GM21526 (cell line): ENCODE data around the gene EXD3.

ENCODE experiments used
- ATAC-seq: cut with Tn5 transposase; IDR thresholded peaks from one replicate; pipeline ENCODE4 v1.9.1; 2021; ENCODE audit warnings: moderate library complexity; ENCODE audit not compliant: unreplicated experiment, low FRiP score

The EXD3 gene

DNA sequence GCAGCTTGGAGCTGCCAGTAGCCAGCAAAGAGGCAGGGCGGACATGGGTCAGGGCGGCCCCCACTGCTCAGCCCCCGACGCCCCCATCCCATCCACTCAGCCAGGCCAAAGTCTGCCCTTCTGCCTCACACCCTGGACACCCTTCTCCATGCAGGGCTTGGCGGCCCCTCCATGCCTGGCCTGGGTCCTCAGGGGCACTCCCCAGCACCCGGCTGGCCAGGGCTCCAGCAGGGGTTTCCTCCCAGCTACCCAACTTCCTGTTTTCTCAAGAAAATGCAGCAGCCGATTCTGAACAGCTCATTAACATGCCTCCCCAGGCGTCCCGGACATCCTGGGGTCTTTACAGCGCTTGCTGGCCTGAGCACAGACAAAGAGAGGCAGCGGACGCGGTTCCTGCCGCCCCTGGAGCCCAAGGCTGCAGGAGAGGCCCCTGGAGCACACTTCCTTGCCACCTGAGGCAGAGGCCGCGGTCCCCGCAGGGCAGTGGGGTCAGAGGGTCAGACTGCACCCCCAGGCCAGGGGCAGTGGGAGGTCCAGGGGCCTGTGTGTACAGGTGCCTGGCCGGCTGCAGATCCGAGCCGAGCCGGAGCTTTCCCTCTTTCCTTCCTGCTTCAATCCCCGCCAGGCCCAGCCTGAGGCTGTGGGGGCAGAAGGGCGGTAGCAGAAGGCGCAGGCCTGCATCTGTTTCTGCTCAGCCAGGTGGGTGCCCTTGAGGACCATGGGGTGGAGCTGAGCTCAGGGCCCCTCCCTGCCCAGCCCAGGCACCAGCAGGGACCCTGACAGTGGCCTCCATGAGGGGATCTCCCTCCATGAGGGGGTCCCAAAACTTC lies 102.2 kb downstream of the EXD3 start:
- no peak for ATAC-seq

GRCh38 chr9:137319739-137320551 lies 103.0 kb downstream of the EXD3 start:
- no peak for ATAC-seq

DNA sequence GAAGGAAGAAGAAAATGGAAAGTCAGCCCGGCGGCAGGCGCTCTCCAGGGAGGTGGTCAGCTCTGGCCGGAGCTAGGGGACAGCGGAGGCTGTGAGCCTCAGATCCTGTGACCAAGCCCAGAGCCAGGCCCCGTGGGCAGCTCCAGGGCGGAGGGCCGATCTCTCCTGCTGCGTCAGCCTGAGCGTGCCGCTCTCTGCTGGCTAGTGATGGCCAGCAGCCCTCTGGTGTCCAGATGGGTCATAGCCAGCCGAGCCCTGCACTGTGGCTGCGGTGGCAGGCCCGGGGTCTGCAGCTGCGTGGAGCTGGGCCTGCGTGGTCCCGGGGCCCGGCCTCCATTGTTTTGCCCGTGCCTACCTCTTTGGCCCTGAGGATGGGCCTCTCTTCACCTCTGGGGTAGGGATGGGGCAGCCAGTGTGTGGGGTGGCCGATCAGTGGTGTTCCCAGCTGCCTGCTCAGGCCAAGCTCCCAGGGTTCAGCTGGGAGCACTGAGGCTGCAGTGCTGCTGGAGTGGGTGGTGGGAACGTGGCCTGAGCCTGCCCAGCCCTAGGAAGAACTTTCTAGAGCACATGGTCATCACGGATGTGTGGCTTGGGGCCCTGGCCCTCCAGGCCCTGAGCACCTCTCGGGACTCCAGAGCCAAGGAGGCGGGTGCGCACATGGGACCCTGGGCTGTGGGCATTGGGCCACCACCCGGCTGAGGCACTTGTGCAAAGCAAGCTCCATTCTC lies 103.8 kb downstream of the EXD3 start:
- ATAC-seq: no peak

- no peak for ATAC-seq
Observed at GRCh38 chr9:137318602-137319001, 104.4 kb downstream of the EXD3 start.

DNA sequence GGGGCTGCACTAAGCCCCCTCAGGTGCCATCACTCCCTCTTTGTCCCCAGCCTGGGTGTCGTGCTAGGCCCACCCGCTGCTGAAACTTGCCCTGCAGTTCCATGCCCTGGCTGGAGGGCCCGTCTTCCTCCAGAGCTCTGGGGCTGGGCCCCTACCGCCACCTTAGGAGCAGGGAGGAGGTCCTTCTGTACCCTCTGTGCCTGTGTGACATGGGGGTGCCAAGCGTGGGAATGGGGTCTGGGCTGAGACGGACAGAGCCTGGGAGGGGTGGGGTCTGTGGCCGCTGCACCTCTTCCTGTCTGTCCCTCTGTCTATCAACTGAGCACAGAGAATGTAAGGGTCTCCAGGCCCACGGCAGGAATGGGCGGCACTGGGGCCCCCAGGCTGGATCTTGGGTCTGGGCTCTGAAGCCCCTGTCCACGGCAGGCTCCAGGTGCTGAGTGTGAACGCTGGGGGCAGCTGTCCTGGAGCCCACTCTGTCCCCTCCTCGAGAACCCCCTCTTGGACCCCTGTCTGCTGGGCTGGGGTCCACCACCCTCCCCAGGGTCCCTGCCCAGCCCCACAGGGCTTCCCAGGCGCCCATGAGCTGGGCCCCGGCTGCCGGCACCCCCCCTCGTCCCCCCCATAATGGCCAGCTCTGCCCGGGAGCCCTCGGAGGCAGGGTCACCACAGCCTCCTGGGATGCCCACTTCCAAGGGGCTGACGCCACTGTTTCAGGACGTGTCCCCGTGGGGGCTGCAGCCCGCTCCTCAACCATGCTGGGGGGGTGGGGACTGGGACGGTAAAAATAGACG lies 105.0 kb downstream of the EXD3 start:
- no peak for ATAC-seq

DNA sequence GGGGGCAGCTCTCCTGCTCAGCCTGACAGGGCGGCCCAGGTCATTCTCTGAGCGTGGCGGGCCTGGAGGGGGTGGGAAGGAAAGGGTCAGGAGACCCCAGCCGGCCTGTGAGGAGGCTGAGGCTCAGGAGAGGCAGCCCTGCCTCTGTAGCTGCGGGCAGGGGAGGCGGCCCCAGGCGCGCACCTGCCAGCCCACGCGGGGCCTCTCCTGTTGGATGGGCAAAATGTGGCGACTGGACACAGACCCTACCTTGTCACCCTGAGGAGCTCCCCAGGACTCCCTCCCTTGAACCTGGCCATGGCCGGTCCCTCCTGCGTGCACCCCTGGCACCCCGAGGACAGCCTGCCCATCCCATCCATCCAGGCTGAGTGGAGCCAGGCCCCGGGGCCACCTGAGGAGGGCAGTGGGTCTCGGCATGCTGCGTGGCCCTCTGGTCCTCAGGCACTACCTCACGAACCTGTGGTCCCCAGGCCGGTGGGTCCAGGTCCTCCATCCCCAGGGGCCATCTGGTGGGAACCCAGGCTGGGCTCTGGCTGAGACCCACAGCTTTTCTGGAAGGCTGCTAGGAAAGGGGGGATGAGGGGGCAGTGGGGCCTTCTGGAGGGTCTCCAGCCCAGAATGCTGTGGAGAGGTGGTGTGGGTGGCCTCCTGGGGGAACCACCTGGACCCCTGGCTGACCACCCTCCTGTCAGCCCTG lies 105.8 kb downstream of the EXD3 start:
- ATAC-seq: no peak

DNA sequence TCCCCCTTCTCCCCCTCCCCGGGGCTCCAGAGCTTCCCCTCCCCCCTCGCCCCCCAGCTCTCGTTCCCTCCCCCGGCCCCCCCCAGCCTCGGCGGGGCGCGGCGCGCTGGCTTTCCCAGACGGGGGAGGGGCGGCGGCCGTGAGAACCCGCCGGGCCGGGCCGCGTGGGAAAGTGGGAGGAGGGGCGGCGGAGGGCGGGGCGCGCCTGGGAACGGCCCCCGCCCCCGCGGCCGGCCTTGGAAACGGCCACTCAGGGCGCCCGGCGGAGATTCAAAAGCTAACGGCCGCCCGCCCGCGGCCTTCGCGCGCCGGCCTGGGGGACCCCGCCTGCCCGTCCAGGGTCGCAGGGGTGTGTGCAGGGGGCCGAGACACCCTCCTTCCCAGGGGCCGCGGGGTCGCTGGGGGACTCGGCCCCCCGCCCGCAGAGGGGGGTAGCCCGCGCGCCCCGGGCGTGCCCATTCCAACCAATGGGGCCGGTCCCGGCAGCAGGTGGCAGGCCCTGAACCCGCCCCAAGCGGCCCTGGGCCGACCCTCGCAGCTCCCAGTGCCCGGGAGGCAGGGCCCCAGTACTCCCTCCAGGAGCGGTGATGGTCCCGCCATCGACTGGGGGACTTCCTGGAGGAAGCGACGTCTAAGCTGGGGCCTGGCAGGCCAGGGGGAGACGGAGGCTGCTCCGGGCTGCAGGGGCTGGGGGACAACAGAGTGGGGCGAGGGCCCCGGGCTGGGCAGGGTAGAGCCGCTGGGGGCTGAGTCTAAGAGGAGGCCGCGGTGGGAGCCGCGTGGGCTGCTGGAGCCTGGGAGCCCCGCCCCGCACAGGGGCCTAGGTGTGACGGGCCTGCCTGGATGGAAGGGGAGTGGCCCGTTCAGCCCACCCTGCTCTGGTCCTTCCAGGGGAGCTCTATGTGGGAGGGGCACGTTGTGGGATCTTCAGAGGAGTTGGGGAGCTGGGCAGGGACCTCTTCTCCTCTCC lies 106.7 kb downstream of the EXD3 start:
- no peak for ATAC-seq

- ATAC-seq: no peak
Observed at GRCh38 chr9:137315581-137316011, 107.4 kb downstream of the EXD3 start.

DNA sequence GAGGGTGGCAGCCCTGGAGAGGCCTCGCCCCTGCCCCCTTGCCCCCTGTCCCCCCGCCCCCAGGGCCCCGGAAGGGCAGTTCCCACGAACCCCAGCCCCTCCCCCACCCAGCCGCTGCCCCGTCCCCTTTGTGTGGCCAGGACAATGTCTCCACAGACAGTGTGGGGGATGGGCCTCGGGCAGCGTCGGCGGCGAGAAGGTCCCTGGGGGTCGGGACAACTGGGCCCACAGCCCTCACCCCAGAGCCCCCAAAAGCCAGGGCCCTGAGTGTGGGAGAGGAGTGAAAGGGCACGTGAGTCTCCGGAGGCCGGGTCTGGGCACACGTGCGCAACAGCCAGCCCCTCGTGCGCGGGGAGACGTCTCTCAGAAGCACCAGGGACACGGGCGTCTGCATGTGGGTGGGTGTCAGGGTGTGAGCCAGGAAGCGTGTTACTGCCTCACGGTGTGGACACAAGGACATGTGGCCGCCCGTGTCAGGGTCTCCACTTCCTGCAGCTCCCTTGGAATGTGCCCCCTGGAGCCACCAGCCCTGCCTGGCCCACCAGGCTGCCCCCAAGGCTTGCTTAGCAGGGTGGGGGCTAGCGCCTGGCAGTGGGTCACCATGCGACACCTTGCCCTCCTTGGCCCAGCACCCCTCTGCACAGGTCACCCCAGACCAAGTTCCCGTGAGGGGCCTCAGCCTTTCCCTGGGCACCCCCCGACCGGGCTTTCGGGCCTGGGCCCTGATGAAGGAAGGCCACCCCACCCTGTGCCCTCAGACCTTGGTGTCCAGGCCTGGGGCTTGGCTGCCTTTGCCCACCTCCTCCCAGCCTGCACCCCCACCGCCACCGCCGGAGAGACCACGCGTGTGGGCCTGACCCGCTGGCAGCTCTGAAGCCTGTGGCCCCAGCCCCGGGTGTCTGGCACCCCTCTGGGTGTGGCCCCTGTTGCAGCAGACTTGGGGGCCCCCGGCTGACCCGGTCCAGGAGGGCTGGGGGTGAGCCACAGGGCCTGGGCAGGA lies 108.1 kb downstream of the EXD3 start:
- no peak for ATAC-seq

- no peak for ATAC-seq
Observed at GRCh38 chr9:137313956-137314560, 108.9 kb downstream of the EXD3 start.

DNA sequence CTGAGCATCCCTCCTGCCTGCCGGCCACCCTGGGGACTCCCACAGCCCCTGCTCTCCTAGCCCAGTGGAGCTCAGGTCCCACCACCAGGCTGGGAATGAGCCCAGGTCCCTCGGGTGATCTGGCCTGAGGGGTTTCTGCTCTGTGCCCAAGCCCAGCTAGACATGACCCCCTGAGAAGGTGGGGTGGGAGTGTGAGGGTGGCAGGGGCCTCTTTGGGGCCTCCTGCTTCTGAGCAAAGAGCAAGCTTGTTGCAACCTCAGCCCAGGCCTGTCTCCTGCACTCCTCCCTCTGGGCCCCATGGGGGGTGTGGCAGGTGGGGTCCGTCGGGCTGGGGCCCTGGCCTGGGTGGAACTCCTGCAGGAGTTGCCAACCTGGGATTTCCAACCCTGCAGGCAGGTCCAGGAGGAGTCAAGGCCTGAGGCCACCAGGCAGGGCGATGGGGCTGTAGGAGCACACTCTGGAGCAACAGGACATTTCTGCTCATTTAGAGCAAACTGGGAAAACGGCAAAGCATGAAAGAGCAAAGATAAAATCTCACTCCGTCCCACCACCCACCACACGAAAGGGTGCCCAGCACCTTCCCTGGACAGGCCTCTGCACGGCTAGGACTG lies 109.5 kb downstream of the EXD3 start:
- ATAC-seq: no peak

- no peak for ATAC-seq
Observed at GRCh38 chr9:137312852-137313325, 110.1 kb downstream of the EXD3 start.

- ATAC-seq: no peak
Observed at GRCh38 chr9:137311986-137312851, 110.7 kb downstream of the EXD3 start.

GRCh38 chr9:137311171-137311985 lies 111.6 kb downstream of the EXD3 start:
- ATAC-seq: no peak
